Cardiac septum (tissue), 1 donor: ENCODE data around the gene ZNF688. TPM values are rescaled to one million over a fixed set of nuclear protein-coding genes. Genes with fewer than 3 reads are reported as not detected.
A peak's percentile ranks its signal among the peaks of the same experiment; 100 is the strongest.
"Not testable (repeated sequence)": the region's sequence is repeated elsewhere in the genome, so short reads cannot be mapped to it uniquely, and the experiment has no call there.

Experiments
- DNase-seq: peaks from one replicate; pipeline ENCODE4 v3.0.0-alpha.2; 2020; ENCODE audit warnings: low spot score
- intact Hi-C: fragments of 100-400 bp; cut with DNase I; formaldehyde crosslinking; loops from one replicate; pipeline ENCODE4 v1.14.0; 2022
- long read RNA-seq: library from polyadenylated mRNA; unstranded; transcript quantifications from one replicate; pipeline ENCODE4 v2.0.0, GENCODE V29; 2021
- total RNA-seq: library from RNA; stranded (reverse); fragmentation: NEBNext Ultra II Directional; extraction: Animal tissue kit (Norgen Biotek cat#: 25700); gene quantifications from one replicate; pipeline ENCODE4 v1.2.1, GENCODE V29; 2021
- donor health status: DM: no; HTN: no; CAD: no.

The ZNF688 gene
- 12.1 TPM for total RNA-seq
- long read RNA-seq, transcript ZNF688-201 (3 exons, 2,506 nt) = major isoform, 17 of 30 reads
- long read RNA-seq, partial matches to known transcripts = 0 of 30 reads
- long read RNA-seq, other reads (novel, unspliced or antisense) = 13 of 30 reads

DNA sequence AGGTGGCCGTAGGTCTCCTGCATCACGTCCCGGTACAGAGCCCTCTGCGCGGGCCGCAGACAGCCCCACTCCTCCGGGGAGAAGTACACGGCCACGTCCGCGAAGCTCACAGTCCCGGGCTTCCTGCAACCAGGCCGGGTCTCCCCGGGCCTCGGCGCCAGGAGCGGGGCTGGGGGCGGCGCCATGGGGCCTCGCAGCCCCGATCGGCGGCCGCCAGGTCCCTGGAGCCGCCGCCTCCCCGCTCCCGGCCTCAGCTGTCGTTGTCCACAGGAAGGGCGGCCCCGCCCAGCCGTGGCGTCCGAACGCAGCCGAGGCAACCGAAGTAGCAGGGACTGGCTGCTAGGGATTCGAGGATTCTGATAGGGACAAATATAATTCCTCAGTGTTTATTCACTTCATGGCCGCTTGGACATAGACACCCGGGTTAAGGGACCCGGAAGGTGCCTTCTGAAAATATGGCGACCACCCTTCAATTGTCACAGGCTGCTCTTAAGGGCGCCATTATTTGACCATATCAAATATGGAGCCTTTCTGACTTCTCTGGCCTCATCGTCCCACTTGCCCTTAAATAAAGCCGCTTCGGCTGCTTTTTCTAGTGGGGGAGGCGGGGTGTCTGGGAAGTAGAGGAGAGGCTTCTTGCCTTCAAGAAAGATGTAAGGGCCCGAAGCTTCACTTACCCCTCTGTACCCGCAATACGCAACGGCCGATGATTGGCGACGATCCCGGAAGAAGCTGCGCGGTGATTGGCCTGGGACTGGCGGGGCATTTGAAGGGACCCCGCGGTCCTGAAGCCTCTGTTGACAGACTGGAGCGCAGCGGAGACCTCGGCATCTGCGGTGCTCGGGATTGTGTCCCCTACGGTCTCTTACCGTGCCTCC lies at the start of gene ZNF688:
TSS of gene ZNF688 (minus strand) at position 270 of the 878 bp plus-strand sequence. CDS start at position 185, 85 bp downstream.
- intact Hi-C loops = loop anchor here (1.0 to 5.0 kb wide), 3 partner anchors 13 to 61 kb away; partner anchors contain the start of genes ZNF764 and ZNF785
- peak; percentile 96 for DNase-seq

GRCh38 chr16:30620169-30620568 lies 48.7 kb upstream of the ZNF688 start:
- DNase-seq = no peak
- intact Hi-C loops = no loop called here

GRCh38 chr16:30619638-30620037 lies 48.1 kb upstream of the ZNF688 start:
- DNase-seq = no peak
- intact Hi-C loops = no loop called here

- DNase-seq = no peak
- intact Hi-C loops = no loop called here
These were observed 47.7 kb upstream of the ZNF688 start for GRCh38 chr16:30619202-30619601.

DNA sequence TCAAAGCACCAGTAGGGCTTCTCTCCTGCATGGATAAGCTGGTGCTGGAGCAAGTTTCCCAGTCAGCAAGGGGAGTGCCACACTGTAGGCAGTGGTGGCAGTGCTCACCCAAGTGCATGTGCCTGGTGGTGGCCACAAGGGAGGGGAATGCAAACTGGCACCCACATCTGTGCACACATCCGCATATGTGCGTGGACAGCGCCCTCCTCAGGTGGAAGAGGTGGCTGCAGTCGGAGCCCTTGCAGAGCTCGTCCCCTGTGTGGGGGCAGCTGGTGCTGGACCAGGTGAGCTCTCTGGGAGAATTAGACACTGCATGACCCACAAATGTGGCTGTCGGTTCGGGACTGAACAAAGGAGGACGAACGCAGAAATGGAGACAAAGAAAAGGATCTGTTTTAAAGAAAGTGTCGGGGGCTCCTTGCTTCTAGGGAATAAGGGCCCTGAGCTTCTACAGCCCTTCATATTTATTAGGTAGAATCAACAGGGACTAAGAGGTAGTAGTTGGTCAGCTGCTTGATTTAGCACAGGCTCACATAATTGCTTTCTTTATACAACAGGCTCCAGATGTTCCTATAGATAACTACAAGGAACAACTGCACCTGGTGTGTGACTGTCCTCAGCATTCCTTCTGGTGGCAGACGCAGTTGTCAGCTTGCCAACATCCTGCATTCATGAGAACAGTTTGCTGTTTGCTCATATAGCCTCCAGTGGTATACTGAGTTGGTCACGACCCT lies 44.0 kb upstream of the ZNF688 start:
- DNase-seq = no peak
- intact Hi-C loops = no loop called here

- DNase-seq = peak; percentile 97
- intact Hi-C loops = no loop called here
These were observed 38.7 kb upstream of the ZNF688 start, which contains the start of gene ZNF689 for GRCh38 chr16:30609926-30610839. Gene ZNF689 (minus strand): TSS chr16:30610389. CDS start chr16:30610041, 348 bp downstream.

GRCh38 chr16:30609002-30609925 lies 37.8 kb upstream of the ZNF688 start:
- DNase-seq = peak; percentile 79
- intact Hi-C loops = no loop called here

DNA sequence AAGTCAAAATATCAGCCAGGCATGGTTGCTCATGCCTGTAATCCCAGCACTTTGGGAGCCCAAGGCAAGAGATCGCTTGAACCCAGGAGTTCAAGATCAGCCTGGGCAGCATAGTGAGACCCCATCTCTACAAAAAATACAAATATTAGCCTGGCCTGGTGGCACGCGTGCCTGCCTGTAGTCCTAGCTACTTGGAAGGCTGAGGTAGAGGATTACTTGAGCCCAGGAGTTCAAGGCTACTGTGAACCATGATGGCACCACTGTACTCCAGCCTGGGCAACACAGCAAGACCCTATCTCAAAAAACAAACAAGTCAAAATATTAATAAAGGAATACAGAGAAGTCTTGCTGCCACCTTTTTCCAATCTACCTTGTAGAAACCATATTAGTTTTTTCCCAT lies 34.5 kb upstream of the ZNF688 start:
- intact Hi-C loops = no loop called here

GRCh38 chr16:30605158-30605557 lies 33.6 kb upstream of the ZNF688 start:
- intact Hi-C loops = no loop called here
- no peak for DNase-seq

More for the DNA sequence above, 34.5 kb upstream of the ZNF688 start:
- no peak for DNase-seq

GRCh38 chr16:30604316-30604947 lies 32.9 kb upstream of the ZNF688 start:
- intact Hi-C loops = no loop called here
- no peak for DNase-seq

GRCh38 chr16:30603945-30604315 lies 32.4 kb upstream of the ZNF688 start:
- intact Hi-C loops = no loop called here
- DNase-seq = no peak

DNA sequence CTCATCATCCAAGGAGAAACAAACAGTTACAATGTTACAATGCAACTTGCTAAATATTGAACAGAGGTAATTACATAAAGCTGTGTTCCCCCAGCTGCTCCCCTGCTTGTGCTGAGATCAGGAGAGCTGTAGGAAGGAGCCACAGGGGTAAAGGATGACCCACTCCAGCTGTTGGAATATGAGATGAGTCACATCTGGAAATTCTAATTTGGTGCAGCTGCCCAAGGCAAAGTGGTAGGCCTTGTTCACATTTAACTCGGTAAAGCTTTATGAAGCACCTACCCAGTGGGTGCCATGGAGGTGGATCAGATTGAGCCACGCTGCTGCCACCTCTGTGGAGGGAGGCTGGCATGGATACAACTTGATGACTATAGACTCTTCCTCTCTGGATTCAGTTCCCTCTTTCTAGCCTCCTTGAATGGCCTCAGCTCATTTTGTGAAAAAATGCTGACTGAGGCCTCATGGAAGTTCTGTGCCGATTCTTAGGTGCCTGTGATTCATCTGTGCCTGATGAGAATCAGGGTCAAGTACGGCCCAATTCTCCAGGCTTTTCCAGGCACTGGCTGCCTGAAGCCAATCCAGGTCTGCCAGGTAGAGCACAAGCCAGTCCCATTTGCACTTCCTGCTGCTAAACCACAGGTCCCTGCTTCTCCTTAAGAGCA lies 31.2 kb upstream of the ZNF688 start:
- intact Hi-C loops = no loop called here
- no peak for DNase-seq

DNA sequence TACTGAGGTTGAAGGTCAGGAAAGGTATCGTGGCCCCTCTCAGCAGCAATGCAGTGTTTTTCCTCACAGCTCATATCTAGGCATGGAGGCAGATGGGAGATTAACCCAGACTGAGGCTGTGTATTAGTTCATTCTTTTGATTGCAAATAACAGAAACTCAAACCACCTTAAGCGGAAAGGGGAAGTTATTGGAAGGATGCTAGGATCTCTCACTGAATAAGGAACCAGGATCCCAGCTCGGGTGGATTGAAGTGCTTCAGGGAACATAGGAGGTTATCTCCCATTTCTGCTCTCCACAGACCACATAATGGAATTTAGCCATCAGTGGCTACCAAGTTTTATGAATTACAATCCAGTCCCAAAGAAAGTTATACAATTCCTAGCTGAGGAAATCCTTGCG lies 30.5 kb upstream of the ZNF688 start:
- DNase-seq = no peak
- intact Hi-C loops = no loop called here

DNA sequence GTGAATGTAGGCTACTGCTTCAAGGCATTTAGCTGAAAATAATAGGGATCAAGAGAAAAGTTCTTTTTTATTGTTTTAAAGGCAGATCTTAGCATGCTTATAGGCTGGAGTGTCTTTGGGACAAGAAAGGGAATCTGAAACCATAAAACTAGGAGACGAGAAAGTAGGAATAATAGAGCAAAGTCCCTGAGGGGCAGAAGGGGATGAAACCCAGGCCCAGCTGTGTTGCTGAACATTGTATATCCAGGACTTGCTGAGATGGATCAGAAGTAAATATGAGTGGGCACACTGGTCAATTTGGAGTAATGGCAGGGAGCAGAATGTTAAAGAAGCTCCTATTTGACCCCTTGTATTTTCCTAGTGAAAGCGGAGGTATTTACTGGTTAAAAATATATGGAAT lies 29.4 kb upstream of the ZNF688 start:
- DNase-seq = no peak
- intact Hi-C loops = no loop called here

- DNase-seq = no peak
- intact Hi-C loops = no loop called here
These were observed 28.7 kb upstream of the ZNF688 start for GRCh38 chr16:30600215-30600614.

DNA sequence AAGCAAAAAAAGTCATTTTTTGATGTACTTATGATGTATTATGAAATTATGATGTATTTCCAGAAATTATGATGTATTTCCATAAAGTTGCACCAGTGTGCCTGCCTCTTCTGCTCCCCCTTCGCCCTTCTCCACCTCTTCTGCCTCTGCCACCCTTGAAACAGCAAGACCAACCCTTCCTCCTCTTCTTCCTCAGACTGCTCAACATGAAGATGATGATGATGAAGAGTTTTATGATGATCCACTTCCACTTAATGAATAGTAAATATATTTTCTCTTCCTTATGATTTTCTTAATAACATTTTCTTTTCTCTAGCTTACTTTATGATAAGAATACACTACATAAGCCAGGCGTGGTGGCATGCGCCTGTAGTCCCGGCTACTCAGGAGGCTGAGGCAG lies 21.4 kb upstream of the ZNF688 start:
- DNase-seq = no peak
- intact Hi-C loops = no loop called here

DNA sequence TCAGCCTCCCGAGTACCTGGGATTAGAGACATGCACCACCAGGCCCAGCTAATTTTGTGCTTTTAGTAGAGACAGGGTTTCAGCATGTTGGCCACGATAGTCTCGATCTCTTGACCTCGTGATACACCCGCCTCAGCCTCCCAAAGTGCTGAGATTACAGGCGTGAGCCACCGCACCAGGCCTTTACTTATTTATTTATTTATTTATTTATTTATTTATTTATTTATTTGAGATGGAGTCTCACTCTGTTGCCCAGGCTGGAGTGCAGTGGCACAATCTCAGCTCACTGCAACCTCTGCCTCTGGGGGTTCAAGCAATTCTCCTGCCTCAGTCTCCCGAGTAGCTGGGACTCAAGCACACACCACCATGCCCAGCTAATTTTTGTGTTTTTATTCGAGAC lies 19.4 kb upstream of the ZNF688 start:
- intact Hi-C loops = not testable (repeated sequence)

More for the DNA sequence above, 19.4 kb upstream of the ZNF688 start:
- DNase-seq = not testable (repeated sequence)
